ENCODE data around the gene TPTE. TPM values are rescaled to one million over a fixed set of nuclear protein-coding genes. Genes with fewer than 3 reads are reported as not detected.
"Not testable (repeated sequence)": the region's sequence is repeated elsewhere in the genome, so short reads cannot be mapped to it uniquely, and the experiment has no call there.

The TPTE gene
- total and polyA plus RNA-seq, 12 donors, result 0.07 TPM; not detected in 11

DNA sequence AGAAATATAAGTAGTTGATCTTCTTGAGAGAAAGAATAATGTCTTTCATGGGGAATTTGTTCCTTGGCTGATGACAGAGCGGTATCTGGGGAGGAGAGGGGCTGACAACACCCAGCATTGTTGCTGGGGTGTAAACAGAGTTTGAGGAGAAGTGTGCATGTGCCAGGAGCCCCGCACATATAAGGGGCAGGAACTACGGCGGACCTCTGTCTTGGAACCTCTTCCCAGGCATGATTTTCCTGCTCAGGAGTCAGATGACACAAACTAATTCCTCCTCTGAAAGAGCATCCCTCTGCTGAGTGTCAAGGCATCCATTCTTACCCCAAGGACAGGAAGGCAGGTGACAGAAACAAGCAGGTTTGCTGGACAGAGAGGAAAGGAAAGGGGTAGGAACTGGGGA, 119.1 kb downstream of the TPTE start:
- DNase-seq, result no peak
- no peak overlapping the region for H3K27ac ChIP-seq
- intact Hi-C loops (cut with DNase I), result no loop called here
- H3K36me3 ChIP-seq (replicated peaks in 1 of 2), result no peaks in the 10 kb centered on the region
- H3K4me3 ChIP-seq, result no peak overlapping the region
- 31 to 42% (median 36%) methylated on average over 4 of the region's 4 CpGs for WGBS, 4 donors
- TF ChIP-seq POLR2A (IDR thresholded peaks at IDR 0.05), result no peak
- TF ChIP-seq, protein P1, sequence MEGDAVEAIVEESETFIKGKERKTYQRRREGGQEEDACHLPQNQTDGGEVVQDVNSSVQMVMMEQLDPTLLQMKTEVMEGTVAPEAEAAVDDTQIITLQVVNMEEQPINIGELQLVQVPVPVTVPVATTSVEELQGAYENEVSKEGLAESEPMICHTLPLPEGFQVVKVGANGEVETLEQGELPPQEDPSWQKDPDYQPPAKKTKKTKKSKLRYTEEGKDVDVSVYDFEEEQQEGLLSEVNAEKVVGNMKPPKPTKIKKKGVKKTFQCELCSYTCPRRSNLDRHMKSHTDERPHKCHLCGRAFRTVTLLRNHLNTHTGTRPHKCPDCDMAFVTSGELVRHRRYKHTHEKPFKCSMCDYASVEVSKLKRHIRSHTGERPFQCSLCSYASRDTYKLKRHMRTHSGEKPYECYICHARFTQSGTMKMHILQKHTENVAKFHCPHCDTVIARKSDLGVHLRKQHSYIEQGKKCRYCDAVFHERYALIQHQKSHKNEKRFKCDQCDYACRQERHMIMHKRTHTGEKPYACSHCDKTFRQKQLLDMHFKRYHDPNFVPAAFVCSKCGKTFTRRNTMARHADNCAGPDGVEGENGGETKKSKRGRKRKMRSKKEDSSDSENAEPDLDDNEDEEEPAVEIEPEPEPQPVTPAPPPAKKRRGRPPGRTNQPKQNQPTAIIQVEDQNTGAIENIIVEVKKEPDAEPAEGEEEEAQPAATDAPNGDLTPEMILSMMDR (IDR thresholded peaks at IDR 0.05), result no peak
- no peaks in the 10 kb centered on the region for H3K27me3 ChIP-seq
- peaks cover 0 to 9% (median 0%) of the 10 kb centered on the region in 3 donors for H3K9me3 ChIP-seq (replicated peaks in 1 of 3)
- H3K4me1 ChIP-seq (replicated peaks in 1 of 2), result no peaks in the 10 kb centered on the region

DNA sequence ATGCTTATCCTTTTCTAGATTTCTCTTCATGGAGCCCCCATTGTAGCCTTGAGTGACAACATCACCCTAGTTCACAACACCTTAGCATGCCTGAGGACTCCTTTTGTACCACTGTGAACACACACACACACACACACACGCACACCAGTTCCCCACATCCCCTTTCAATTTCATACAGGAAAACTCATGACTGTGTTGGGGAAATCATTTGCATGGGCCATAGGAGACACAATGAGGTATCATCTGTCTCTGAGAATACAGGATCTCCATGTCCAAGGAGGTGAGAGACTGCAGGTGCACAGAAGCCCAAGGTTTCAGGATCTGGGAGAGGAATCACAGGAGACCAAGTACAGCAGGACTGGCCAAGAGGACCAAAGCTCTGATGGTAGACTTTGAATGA, 119.7 kb downstream of the TPTE start:
- H3K27ac ChIP-seq, result no peak overlapping the region
- intact Hi-C loops (cut with DNase I), result no loop called here
- 43 to 62% (median 49%) methylated on average over 1 of the region's 1 CpG for WGBS, 4 donors
- no peak for DNase-seq
- H3K4me3 ChIP-seq, result no peak overlapping the region
- no peaks in the 10 kb centered on the region for H3K27me3 ChIP-seq
- no peaks in the 10 kb centered on the region for H3K36me3 ChIP-seq (replicated peaks in 1 of 2)
- TF ChIP-seq, protein P1 (IDR thresholded peaks at IDR 0.05), result no peak
- no peak for TF ChIP-seq POLR2A (IDR thresholded peaks at IDR 0.05)
- H3K9me3 ChIP-seq (replicated peaks in 1 of 3), result peaks cover 0 to 3% (median 0%) of the 10 kb centered on the region in 3 donors
- H3K4me1 ChIP-seq (replicated peaks in 1 of 2), result no peaks in the 10 kb centered on the region

DNA sequence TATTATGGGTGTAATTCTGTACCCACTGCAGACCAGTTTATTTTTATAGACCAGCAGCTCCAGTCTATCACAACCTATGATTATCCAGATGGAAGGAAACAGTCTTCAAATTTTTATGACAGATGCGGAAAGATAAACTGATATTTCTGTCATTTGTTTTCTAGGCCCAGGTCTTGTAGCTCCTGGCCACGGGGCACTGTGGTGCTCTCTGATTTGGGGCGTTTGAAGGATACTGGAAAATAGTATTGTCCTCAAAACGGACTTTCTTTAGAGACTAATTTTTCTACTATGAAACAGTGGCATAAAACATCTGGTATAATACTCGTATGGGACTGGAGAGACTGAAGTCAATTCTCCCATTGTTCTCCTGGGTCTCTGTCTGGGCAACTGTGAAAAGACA, 124.3 kb downstream of the TPTE start:
- H3K9me3 ChIP-seq (replicated peaks in 1 of 3); H3K4me3 ChIP-seq; H3K27ac ChIP-seq; H3K27me3 ChIP-seq; H3K4me1 ChIP-seq (replicated peaks in 1 of 2); DNase-seq; intact Hi-C loops (cut with DNase I); H3K36me3 ChIP-seq (replicated peaks in 1 of 2): not testable (repeated sequence)
- 29 to 49% (median 32%) methylated on average over 4 to 5 of the region's 5 CpGs for WGBS, 4 donors

DNA sequence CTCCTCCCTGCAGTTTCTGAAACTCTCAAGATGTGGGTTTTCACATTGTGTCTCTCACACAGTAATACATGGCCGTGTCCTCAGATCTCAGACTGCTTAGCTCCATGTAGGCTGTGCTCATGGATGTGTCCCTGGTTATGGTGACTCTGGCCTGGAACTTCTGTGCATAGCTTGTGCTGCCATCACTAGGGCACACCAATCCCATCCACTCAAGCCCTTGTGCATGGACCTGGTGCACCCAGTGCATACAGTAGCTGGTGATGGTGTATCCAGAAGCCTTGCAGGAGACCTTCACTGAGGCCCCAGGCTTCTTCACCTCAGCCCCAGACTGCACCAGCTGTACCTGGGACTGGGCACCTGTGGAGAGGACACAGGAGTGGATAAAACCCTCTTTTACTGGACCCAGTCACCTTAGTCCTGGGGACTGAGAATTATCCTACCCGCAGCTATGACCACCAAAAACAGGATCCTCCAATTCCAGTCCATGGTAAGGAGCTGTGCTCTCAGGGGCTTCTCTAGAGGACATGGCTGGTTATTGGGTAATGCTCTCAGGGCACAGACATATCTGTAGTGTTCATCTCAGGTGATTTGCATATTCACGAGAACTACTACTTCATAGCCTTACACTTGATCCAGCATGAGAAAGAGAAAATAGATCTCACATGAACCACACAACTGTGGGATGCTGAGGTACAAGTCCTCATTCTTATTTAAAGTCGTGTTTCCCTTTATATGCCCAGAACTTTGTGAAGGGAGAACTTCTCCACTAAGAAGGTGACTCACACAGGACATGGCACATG, 128.2 kb downstream of the TPTE start:
- H3K9me3 ChIP-seq (replicated peaks in 1 of 3); H3K27ac ChIP-seq; H3K4me1 ChIP-seq (replicated peaks in 1 of 2); DNase-seq; H3K36me3 ChIP-seq (replicated peaks in 1 of 2); H3K27me3 ChIP-seq; H3K4me3 ChIP-seq; intact Hi-C loops (cut with DNase I): not testable (repeated sequence)
- WGBS, 4 donors, result 45 to 50% (median 48%) methylated on average over 4 of the region's 4 CpGs

DNA sequence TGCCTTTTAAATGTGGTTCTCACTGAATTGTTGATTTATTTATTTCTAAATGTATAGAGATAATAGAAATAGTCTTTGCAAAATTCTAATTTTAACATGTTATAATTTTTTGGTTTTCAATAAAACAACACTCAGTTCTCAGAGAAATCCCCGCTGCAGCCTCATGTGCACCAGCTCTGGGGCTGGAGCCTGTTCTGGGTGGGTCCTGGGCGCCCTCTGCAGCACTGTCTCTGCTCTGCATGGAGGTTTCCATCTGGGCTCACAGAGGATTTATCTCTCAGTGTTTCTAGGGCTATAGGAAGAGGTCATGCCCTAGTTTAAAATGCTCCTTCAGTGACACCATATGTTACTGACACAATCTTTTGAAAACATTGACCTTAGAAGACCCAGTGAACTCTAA, 128.9 kb downstream of the TPTE start:
- intact Hi-C loops (cut with DNase I); H3K27ac ChIP-seq: not testable (repeated sequence)
- WGBS, 4 donors, result 21 to 30% (median 25%) methylated on average over 2 of the region's 2 CpGs

More for the DNA sequence above, 128.9 kb downstream of the TPTE start:
- not testable (repeated sequence) for H3K4me3 ChIP-seq; DNase-seq; H3K36me3 ChIP-seq (replicated peaks in 1 of 2); H3K4me1 ChIP-seq (replicated peaks in 1 of 2); H3K27me3 ChIP-seq; H3K9me3 ChIP-seq (replicated peaks in 1 of 3)

Small RNA genes within 50 kb of the gene (small RNA-seq; reads per million reads assigned to genes)
- 0 reads per million in 2 donors for gene CYCSP41

Measured in adrenal gland (tissue), 12 donors.